Stomach (tissue), 4 donors: ENCODE results near the gene MACROD1.

Source experiments
- CTCF ChIP-seq, 7 experiments: fragments of 450-650 bp in 4 of 7; fragments of 200-600 bp in 3 of 7; sonication (generic) in 3 of 7; IDR thresholded peaks; one replicate each; pipeline ENCODE4 v1.5.1; 2016 to 2019; ENCODE audit warnings: antibody characterized with exemption in 7 of 7, control low read depth in 2 of 7, mild to moderate bottlenecking in 1 of 7
- POLR2A ChIP-seq, 4 donors: fragments of 450-650 bp; IDR thresholded peaks; one replicate each; pipeline ENCODE4 v1.6.1; 2016; ENCODE audit warnings: antibody characterized with exemption in 4 of 4, control low read depth in 2 of 4, mild to moderate bottlenecking in 1 of 4, moderate library complexity in 1 of 4

- no peak for TF ChIP-seq POLR2A (IDR thresholded peaks at IDR 0.05)
- peak in 1 of 7 experiments; percentile 5 for TF ChIP-seq CTCF (IDR thresholded peaks at IDR 0.05)
Observed at GRCh38 chr11:63999349-64000025, 166.4 kb downstream of the MACROD1 start.
